DND-41 (cell line): ENCODE data around the gene IFITM5.
A peak's percentile ranks its signal among the peaks of the same experiment; 100 is the strongest.

Experiments used
- ATAC-seq: fragments of 200-7000 bp; cut with Tn5 transposase; 3 replicates; pipeline ENCODE4 v1.9.1; 2021; ENCODE audit warnings: low read depth; ENCODE audit not compliant: insufficient read depth
- DNase-seq: peaks from one replicate; pipeline ENCODE4 v3.0.0-alpha.2; 2020
- H2AFZ ChIP-seq: 2 replicates; pipeline ENCODE4 v1.6.0; 2012; ENCODE audit warnings: low read depth, low read length
- H3K27ac ChIP-seq: 2 replicates; pipeline ENCODE4 v1.5.1; 2012; ENCODE audit warnings: low read length, inconsistent platforms
- H3K27me3 ChIP-seq: fragments of 200-600 bp; sonication (generic); 2 replicates; pipeline ENCODE4 v1.6.0; 2012; ENCODE audit warnings: low read length, mild to moderate bottlenecking, inconsistent platforms; ENCODE audit not compliant: insufficient read depth, poor library complexity
- H3K36me3 ChIP-seq: 2 replicates; pipeline ENCODE4 v1.5.1; 2012; ENCODE audit warnings: low read length, inconsistent platforms; ENCODE audit not compliant: insufficient read depth
- H3K4me1 ChIP-seq: 2 replicates; pipeline ENCODE4 v1.5.1; 2012; ENCODE audit warnings: mild to moderate bottlenecking, low read length; ENCODE audit not compliant: insufficient read depth
- H3K4me2 ChIP-seq: 2 replicates; pipeline ENCODE4 v1.6.0; 2012; ENCODE audit warnings: mild to moderate bottlenecking, moderate library complexity, low read length, inconsistent platforms; ENCODE audit not compliant: insufficient read depth
- H3K4me3 ChIP-seq, 2 experiments: fragments of 200-600 bp in 1 of 2; shearing (Covaris generic) in 1 of 2; 2 replicates each; pipeline ENCODE4 v1.5.1; 2012 to 2016; ENCODE audit warnings: inconsistent platforms in 2 of 2, low read length in 2 of 2, mild to moderate bottlenecking in 2 of 2, low read depth in 1 of 2, moderate library complexity in 1 of 2
- H3K79me2 ChIP-seq: 2 replicates; pipeline ENCODE4 v1.6.0; 2012; ENCODE audit warnings: low read length, inconsistent platforms; ENCODE audit not compliant: insufficient read depth
- H3K9ac ChIP-seq: 2 replicates; pipeline ENCODE4 v1.6.0; 2012; ENCODE audit warnings: low read depth, mild to moderate bottlenecking, inconsistent platforms, low read length, moderate library complexity
- H3K9me3 ChIP-seq: 2 replicates; pipeline ENCODE4 v1.5.1; 2012; ENCODE audit warnings: low read length, moderate library complexity, mild to moderate bottlenecking, inconsistent platforms; ENCODE audit not compliant: insufficient read depth, severe bottlenecking
- H4K20me1 ChIP-seq: 2 replicates; pipeline ENCODE4 v1.6.0; 2012; ENCODE audit warnings: low read length; ENCODE audit not compliant: insufficient read depth
- CTCF ChIP-seq: IDR thresholded peaks from 2 replicates; pipeline ENCODE4 v1.5.1; 2012; ENCODE audit warnings: borderline replicate concordance, low read length, moderate library complexity, mild to moderate bottlenecking; ENCODE audit not compliant: poor library complexity, severe bottlenecking; ENCODE audit errors: extremely low read depth
- EZH2 ChIP-seq: IDR thresholded peaks from 3 replicates; pipeline ENCODE4 v1.6.1; 2012; ENCODE audit warnings: borderline replicate concordance, low read depth, mild to moderate bottlenecking, moderate library complexity, low read length, inconsistent platforms; ENCODE audit not compliant: severe bottlenecking

Gene IFITM5

GRCh38 chr11:252666-253065, 46.7 kb downstream of the IFITM5 start:
- Histone ChIP-seq H3K9me3 (no peaks in the 10 kb centered on the region), H3K36me3 (peaks cover 62% of the 10 kb centered on the region), H3K4me2 (no peak overlapping the region), H3K27ac (no peak overlapping the region), H3K4me3 (no peak overlapping the region), H3K79me2 (0 out of 2 replicates have a peak, but pooled peaks cover 2% of the 10 kb centered on the region), H3K9ac (no peak overlapping the region), H3K4me1 (no peaks in the 10 kb centered on the region), H2AFZ (no peak overlapping the region), H4K20me1 (peaks cover 5% of the 10 kb centered on the region; the same call in 1 of the 2 replicates), H3K27me3 (no peaks in the 10 kb centered on the region)
- TF ChIP-seq EZH2 (no peak), CTCF (no peak)
- ATAC-seq = no peak
- no peak for DNase-seq

- DNase-seq = no peak
- Histone ChIP-seq H4K20me1 (peaks cover 5% of the 10 kb centered on the region; the same call in 1 of the 2 replicates), H3K79me2 (0 out of 2 replicates have a peak, but pooled peaks cover 2% of the 10 kb centered on the region), H3K4me2 (no peak overlapping the region), H3K9me3 (no peaks in the 10 kb centered on the region), H3K36me3 (peaks cover 73% of the 10 kb centered on the region), H3K4me1 (no peaks in the 10 kb centered on the region), H3K4me3 (no peak overlapping the region), H2AFZ (no peak overlapping the region), H3K27ac (no peak overlapping the region), H3K27me3 (no peaks in the 10 kb centered on the region), H3K9ac (no peak overlapping the region)
- no peak for ATAC-seq
- peak; percentile 21 for TF ChIP-seq CTCF
- no peak for TF ChIP-seq EZH2
These were observed 47.8 kb downstream of the IFITM5 start for GRCh38 chr11:251550-251949.

GRCh38 chr11:250740-251299, 48.5 kb downstream of the IFITM5 start:
- Histone ChIP-seq H2AFZ (no peak overlapping the region), H3K36me3 (peaks cover 81% of the 10 kb centered on the region), H3K4me1 (no peaks in the 10 kb centered on the region), H3K27me3 (no peaks in the 10 kb centered on the region), H3K79me2 (0 out of 2 replicates have a peak, but pooled peaks cover 2% of the 10 kb centered on the region), H3K9ac (no peak overlapping the region), H3K9me3 (no peaks in the 10 kb centered on the region), H3K27ac (0 out of 2 replicates have a peak overlapping the region, but pooled peaks have one; percentile 2), H3K4me2 (no peak overlapping the region), H4K20me1 (peaks cover 5% of the 10 kb centered on the region; the same call in 1 of the 2 replicates), H3K4me3 (no peak overlapping the region)
- peak; percentile 73 for TF ChIP-seq CTCF
- TF ChIP-seq EZH2 = no peak
- ATAC-seq (peak; percentile 88), DNase-seq (peak; percentile 70)
